Stimulated activated CD8-positive, alpha-beta memory T cell treated with anti-CD3 and anti-CD28 coated beads, Interleukin-12 subunit alpha, Interleukin-12 subunit beta, amount 100 ng/mL, for 1 hour (primary cell): ENCODE data around the gene FXN.

Experiments
- DNase-seq: peaks from one replicate; pipeline ENCODE4 v3.0.0-alpha.2; 2020; ENCODE audit warnings: low read depth

FXN gene

DNA sequence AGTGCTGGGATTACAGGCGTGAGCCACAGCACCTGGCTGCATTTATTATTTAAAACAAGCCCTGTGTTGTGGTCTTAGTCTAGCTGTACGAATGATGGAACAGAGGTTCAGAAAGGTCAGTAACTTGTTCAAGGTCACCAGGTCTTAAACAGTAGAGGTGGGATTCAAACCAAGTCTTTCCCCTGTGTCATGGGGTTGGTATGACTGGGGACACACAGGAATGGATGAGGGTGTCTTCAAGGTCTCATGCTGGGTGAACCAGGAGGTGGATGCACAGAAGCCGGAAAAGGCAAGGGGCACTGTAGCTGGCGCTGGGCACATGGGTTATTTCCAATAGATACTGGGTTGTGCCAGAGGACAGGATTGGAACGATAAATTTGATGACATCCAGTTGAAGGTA, 106.3 kb downstream of the FXN start:
- no peak for DNase-seq

DNA sequence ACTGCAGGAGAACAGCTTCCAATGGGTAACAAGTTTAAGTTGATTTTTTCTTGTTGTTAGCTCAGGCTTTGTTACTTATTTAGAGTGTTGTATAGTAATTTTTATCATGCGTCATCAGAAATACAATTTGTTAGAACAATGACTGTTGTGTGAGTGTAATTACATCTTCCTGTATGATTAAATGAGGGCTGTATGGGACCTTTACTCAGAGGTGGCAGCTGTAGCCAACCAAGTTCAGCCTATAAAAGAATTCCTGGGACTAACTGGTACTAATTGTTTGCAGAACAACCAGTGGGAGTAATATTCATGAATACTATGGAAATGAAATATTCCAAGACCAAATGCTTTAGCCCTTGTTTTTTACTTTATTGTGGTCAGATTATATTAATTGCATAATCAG, 107.7 kb downstream of the FXN start:
- DNase-seq: no peak

DNA sequence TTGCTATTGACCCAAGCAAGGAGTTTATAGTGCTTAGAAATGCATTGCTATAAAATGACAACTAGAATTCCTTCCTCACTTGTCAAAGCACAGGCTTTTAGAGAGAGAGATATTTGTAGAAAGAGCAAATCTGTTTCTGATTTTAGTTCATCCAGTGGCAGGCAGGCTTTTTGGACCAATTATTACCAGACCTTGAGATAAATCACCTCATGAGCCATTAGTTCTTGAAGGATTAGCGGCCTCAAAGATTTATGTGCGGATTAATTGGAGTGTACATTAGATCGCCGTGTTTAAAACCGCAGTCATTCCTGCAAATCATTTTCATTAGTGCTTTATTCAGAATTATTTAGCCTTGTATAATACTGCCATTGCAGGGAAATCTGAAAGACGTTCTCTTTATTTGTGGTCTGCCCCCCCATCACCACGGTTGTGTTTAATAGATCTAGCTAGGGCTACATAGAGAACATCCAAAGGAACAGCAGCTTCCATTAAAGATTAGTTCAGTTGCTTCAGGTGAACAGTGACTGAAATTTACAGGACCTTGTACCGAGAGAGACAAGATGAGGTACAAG, 109.7 kb downstream of the FXN start:
- no peak for DNase-seq

DNA sequence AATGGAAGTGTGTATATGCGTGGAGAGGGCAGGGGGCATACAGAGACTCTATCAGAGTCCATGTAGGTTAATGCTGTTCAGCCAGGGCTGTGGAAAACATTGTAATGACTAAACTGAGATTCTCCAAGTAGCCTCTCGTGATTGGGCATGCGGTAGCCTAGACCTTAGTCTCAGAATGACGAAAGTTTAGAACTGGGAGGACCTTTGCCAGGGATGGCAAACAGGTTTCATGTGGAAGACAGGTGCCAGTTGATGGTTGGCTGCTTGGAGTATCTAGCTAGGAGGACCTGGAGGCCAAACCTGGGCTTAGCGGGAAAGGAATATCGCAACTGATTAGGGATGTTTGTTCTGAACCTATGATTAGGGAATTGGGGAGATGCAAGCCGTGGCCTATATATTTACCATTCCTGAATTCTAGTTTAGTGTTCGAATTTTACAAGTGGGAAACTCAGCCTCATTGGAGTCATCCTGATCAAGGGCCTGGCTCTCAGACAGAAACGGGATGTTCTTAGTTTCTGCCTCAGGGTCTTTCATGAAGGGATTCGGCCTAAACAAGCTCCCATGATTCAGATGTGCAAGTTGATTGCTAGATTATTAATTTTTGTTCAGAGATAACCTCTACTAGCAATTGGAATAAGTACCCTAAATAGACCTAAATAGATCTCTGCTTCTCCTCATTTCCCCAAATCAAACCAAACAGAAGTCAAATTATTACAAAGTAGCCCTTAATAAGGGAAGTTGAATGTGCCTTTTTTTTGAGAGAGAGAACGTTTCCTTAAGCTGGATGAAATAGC, 111.7 kb downstream of the FXN start:
- no peak for DNase-seq

DNA sequence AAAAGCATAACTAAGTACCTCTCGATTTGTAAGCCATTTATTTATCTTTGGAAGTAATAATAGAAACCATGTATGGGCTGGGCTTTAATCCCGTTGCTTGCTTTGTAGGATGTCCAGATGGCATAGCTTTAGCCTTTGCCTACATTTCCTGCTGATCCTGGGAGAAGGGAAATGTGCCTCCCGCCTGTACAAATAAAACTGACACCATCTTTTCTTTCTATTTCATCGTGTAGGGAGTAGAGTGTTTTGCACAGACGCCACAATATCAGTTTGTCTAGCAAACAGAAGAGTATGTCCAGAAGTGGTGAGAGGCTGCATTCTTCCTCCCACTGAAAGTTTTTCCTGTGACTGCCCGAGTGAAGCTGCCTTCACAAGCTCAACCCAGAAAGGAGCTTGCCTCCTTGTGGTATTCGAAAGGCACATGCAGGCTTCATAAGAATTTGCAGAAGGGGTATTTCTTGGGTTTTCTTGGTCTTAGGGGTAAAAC, 113.8 kb downstream of the FXN start:
- DNase-seq: no peak
